Left colon (tissue), 2 donors: ENCODE data around the gene MSH3. TPM values are rescaled to one million over a fixed set of nuclear protein-coding genes. Genes with fewer than 3 reads are reported as not detected.
"Not testable (repeated sequence)": the region's sequence is repeated elsewhere in the genome, so short reads cannot be mapped to it uniquely, and the experiment has no call there.

ENCODE experiments used
- ATAC-seq: fragments of 200-7000 bp; cut with Tn5 transposase; one replicate; pipeline ENCODE4 v1.9.1; 2020; ENCODE audit warnings: mild to moderate bottlenecking, moderate library complexity
- DNase-seq, 2 donors: peaks; one replicate each; pipeline ENCODE4 v3.0.0-alpha.2; 2020
- intact Hi-C, 2 donors: fragments of 100-400 bp; cut with DNase I in 1 of 2; cut with micrococcal nuclease in 1 of 2; formaldehyde crosslinking; loops; one replicate each; pipeline versions ENCODE4 v1.11.2 to v1.14.0; 2022; cut with DNase I, micrococcal nuclease
- total RNA-seq, 2 donors: library from RNA; stranded (reverse); fragmentation: NEBNext Ultra II Directional; extraction: Animal tissue kit (Norgen Biotek cat#: 25700); gene quantifications; one replicate each; pipeline ENCODE4 v1.2.1, GENCODE V29; 2021
- donor health status: DM: no; HTN: no; CAD: no.
- donor health status: DM: yes; HTN: yes; CAD: no.

The MSH3 gene
- total RNA-seq, 2 donors from 2014 or later, result 16.2 to 18.6 TPM

- intact Hi-C loops, result no loop called here
- ATAC-seq (no peak), DNase-seq (no peak)
Measured at GRCh38 chr5:80739898-80740297, 85.4 kb downstream of the MSH3 start.

GRCh38 chr5:80740488-80740887, 86.0 kb downstream of the MSH3 start:
- DNase-seq, ATAC-seq, intact Hi-C loops: not testable (repeated sequence)

- intact Hi-C loops, result no loop called here
- DNase-seq, result no peak
- no peak for ATAC-seq
Measured at GRCh38 chr5:80740999-80741398, 86.5 kb downstream of the MSH3 start.

- DNase-seq (no peak), ATAC-seq (no peak)
- intact Hi-C loops, result no loop called here
Measured at GRCh38 chr5:80744149-80744548, 89.7 kb downstream of the MSH3 start.

GRCh38 chr5:80745490-80745889, 91.0 kb downstream of the MSH3 start:
- DNase-seq (no peak), ATAC-seq (no peak)
- intact Hi-C loops, result no loop called here

GRCh38 chr5:80747922-80748321, 93.5 kb downstream of the MSH3 start:
- ATAC-seq (no peak), DNase-seq (no peak)
- intact Hi-C loops, result no loop called here

- ATAC-seq, result no peak
- intact Hi-C loops, result no loop called here
- DNase-seq, result no peak
Measured at GRCh38 chr5:80752427-80752826, 98.0 kb downstream of the MSH3 start.

- ATAC-seq, result no peak
- DNase-seq, result no peak
- intact Hi-C loops, result no loop called here
Measured at GRCh38 chr5:80753712-80754111, 99.3 kb downstream of the MSH3 start.

- ATAC-seq (no peak), DNase-seq (peak in 1 of 2 donors; percentile 54)
- intact Hi-C loops, result no loop called here
Measured at GRCh38 chr5:80754900-80755299, 100.4 kb downstream of the MSH3 start.

GRCh38 chr5:80755626-80756025, 101.2 kb downstream of the MSH3 start:
- DNase-seq (no peak), ATAC-seq (peak; percentile 34)
- intact Hi-C loops, result no loop called here

- intact Hi-C loops, result no loop called here
- DNase-seq, result no peak
- no peak for ATAC-seq
Measured at GRCh38 chr5:80756292-80756691, 101.8 kb downstream of the MSH3 start.

GRCh38 chr5:80757290-80757689, 102.8 kb downstream of the MSH3 start:
- no peak for ATAC-seq

GRCh38 chr5:80759866-80760577, 105.6 kb downstream of the MSH3 start:
- intact Hi-C loops, result no loop called here
- no peak for ATAC-seq
- no peak for DNase-seq

More at GRCh38 chr5:80757290-80757689, 102.8 kb downstream of the MSH3 start:
- intact Hi-C loops, result no loop called here
- DNase-seq, result no peak

GRCh38 chr5:80760680-80761079, 106.2 kb downstream of the MSH3 start:
- intact Hi-C loops, result no loop called here
- ATAC-seq (no peak), DNase-seq (no peak)

- DNase-seq (no peak), ATAC-seq (no peak)
- intact Hi-C loops, result no loop called here
Measured at GRCh38 chr5:80761176-80761575, 106.7 kb downstream of the MSH3 start.

GRCh38 chr5:80761966-80762365, 107.5 kb downstream of the MSH3 start:
- DNase-seq (no peak), ATAC-seq (no peak)
- intact Hi-C loops, result no loop called here

GRCh38 chr5:80762573-80762972, 108.1 kb downstream of the MSH3 start:
- ATAC-seq, result no peak
- intact Hi-C loops, result no loop called here

GRCh38 chr5:80763211-80763610, 108.8 kb downstream of the MSH3 start:
- intact Hi-C loops, result no loop called here
- DNase-seq (no peak), ATAC-seq (no peak)

More at GRCh38 chr5:80762573-80762972, 108.1 kb downstream of the MSH3 start:
- no peak for DNase-seq

GRCh38 chr5:80763873-80764647, 109.6 kb downstream of the MSH3 start:
- DNase-seq, result no peak
- no peak for ATAC-seq
- intact Hi-C loops, result no loop called here

GRCh38 chr5:80764786-80765185, 110.3 kb downstream of the MSH3 start:
- intact Hi-C loops, result no loop called here
- DNase-seq (no peak), ATAC-seq (no peak)
